ENCODE data around the gene ZNF628. TPM values are rescaled to one million over a fixed set of nuclear protein-coding genes. Genes with fewer than 3 reads are reported as not detected.
A peak's percentile ranks its signal among the peaks of the same experiment; 100 is the strongest.

ZNF628 gene
- polyA plus RNA-seq, 3 donors: 0.50 to 3.1 TPM; not detected in 1

- H3K4me1 ChIP-seq (ENCODE audit: control insufficient read depth in 1 of 2, insufficient read depth in 2 of 2, low read length in 2 of 2): peaks cover 2 to 5% of the 10 kb centered on the region in 2 donors
- TF ChIP-seq, protein P1, sequence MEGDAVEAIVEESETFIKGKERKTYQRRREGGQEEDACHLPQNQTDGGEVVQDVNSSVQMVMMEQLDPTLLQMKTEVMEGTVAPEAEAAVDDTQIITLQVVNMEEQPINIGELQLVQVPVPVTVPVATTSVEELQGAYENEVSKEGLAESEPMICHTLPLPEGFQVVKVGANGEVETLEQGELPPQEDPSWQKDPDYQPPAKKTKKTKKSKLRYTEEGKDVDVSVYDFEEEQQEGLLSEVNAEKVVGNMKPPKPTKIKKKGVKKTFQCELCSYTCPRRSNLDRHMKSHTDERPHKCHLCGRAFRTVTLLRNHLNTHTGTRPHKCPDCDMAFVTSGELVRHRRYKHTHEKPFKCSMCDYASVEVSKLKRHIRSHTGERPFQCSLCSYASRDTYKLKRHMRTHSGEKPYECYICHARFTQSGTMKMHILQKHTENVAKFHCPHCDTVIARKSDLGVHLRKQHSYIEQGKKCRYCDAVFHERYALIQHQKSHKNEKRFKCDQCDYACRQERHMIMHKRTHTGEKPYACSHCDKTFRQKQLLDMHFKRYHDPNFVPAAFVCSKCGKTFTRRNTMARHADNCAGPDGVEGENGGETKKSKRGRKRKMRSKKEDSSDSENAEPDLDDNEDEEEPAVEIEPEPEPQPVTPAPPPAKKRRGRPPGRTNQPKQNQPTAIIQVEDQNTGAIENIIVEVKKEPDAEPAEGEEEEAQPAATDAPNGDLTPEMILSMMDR (IDR thresholded peaks at IDR 0.05): no peak
- no peak overlapping the region for H2AFZ ChIP-seq (ENCODE audit: insufficient read depth, low read depth, low read length, poor library complexity, severe bottlenecking)
- H3K9me3 Mint-ChIP-seq: peaks cover 0 to 3% (median 0%) of the 10 kb centered on the region in 7 donors
- H4K20me1 ChIP-seq (ENCODE audit: insufficient read depth, low read length): no peaks in the 10 kb centered on the region
- no peak overlapping the region for H3K9ac ChIP-seq (ENCODE audit: insufficient read depth, low read length, poor library complexity, severe bottlenecking)
- no peaks in the 10 kb centered on the region for H3K9me3 ChIP-seq (replicated peaks in 1 of 2; ENCODE audit: control insufficient read depth in 1 of 2, insufficient read depth in 1 of 2, low read length in 2 of 2)
- peaks cover 20 to 51% (median 26%) of the 10 kb centered on the region in 3 donors for H3K27me3 Mint-ChIP-seq (ENCODE audit: low read depth in 3 of 3)
- H3K36me3 ChIP-seq (replicated peaks in 1 of 2; ENCODE audit: control insufficient read depth in 1 of 2, insufficient read depth in 2 of 2, low read length in 2 of 2): no peaks in the 10 kb centered on the region
- no peak overlapping the region for H3K27ac ChIP-seq (ENCODE audit: low read depth in 1 of 2, low read length in 2 of 2)
- no peak overlapping the region for H3K4me3 ChIP-seq (replicated peaks in 1 of 3; ENCODE audit: low read depth in 2 of 3, low read length in 3 of 3)
- no peak for DNase-seq
- H3K36me3 Mint-ChIP-seq: no peaks in the 10 kb centered on the region
- H3K4me2 ChIP-seq (replicated peaks; ENCODE audit: extremely low read depth, low read length, poor library complexity, severe bottlenecking): no peak overlapping the region
- peak overlapping the region in 1 of 7 donors; percentile 25 for H3K27ac Mint-ChIP-seq
- WGBS (ENCODE audit: insufficient coverage): 76% methylated on average over 8 of the region's 21 CpGs
- H3K27me3 ChIP-seq (ENCODE audit: control insufficient read depth in 2 of 2, insufficient read depth in 2 of 2, low read length in 2 of 2): peaks cover 0 to 9% of the 10 kb centered on the region in 2 donors
- H3K4me1 Mint-ChIP-seq: peaks cover 10% of the 10 kb centered on the region
- H3K4me3 Mint-ChIP-seq: no peak overlapping the region
- intact Hi-C loops (cut with micrococcal nuclease): no loop called here
- H3K79me2 ChIP-seq (ENCODE audit: insufficient read depth, low read length): no peaks in the 10 kb centered on the region
Measured at GRCh38 chr19:55489711-55490477, 13.5 kb downstream of the ZNF628 start.

DNA sequence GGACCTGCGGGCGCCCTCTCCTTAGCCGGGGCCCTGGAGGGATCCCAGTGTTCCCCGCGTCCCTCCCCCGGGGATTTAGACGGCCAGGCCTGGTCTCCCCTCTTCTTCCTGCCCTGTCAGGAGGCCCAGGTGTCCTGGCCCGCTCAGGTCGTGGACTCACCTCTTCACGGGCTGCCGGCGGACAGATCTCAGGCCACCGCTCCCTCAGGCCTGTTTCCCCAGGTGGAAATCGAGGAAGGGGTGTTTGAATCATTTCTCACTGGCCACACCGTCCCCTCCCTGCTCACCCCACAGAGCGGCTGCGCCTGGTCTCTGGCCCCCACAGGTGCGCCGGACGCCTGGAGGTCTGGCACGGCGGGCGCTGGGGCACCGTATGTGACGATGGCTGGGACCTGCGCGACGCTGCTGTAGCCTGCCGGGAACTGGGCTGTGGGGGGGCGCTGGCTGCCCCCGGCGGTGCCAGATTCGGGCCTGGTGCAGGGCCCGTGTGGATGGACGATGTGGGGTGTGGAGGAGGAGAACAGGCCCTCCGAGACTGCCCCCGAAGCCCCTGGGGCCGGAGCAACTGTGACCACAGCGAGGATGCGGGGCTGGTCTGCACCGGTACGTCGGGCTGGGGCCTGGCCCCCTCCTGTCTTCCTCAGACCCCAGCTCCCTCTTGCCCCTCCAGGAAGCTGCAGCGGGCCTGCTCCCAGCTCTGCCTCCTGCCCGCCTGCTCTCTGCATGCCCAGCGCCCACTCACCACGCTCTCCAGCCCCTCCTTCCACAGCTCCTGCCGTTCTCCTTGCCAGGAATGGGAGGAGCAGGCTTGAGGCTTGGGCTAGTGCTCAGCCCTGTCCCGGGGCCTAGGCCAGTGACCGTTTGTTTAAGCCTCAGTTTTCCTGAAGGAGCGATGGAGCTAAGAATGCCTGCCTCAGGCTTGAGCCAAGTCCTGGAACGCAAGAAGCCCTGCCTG is 14.3 kb downstream of the ZNF628 start:
- H3K4me3 ChIP-seq (replicated peaks in 1 of 3; ENCODE audit: low read depth in 2 of 3, low read length in 3 of 3): no peak overlapping the region
- TF ChIP-seq, protein P1 (IDR thresholded peaks at IDR 0.05): no peak
- DNase-seq: no peak
- intact Hi-C loops (cut with micrococcal nuclease): no loop called here
- Mint-ChIP-seq H3K36me3 (no peaks in the 10 kb centered on the region), H3K4me3 (no peak overlapping the region), H3K4me1 (peaks cover 8% of the 10 kb centered on the region), H3K9me3 (peaks cover 0 to 3% (median 0%) of the 10 kb centered on the region in 7 donors), H3K27ac (peak overlapping the region in 1 of 7 donors; percentile 35), H3K27me3 (ENCODE audit: low read depth in 3 of 3) (peaks cover 16 to 44% (median 26%) of the 10 kb centered on the region in 3 donors)
- no peaks in the 10 kb centered on the region for H3K36me3 ChIP-seq (replicated peaks in 1 of 2; ENCODE audit: control insufficient read depth in 1 of 2, insufficient read depth in 2 of 2, low read length in 2 of 2)
- H3K79me2 ChIP-seq (ENCODE audit: insufficient read depth, low read length): no peaks in the 10 kb centered on the region
- H3K4me1 ChIP-seq (ENCODE audit: control insufficient read depth in 1 of 2, insufficient read depth in 2 of 2, low read length in 2 of 2): no peaks in the 10 kb centered on the region
- H2AFZ ChIP-seq (ENCODE audit: insufficient read depth, low read depth, low read length, poor library complexity, severe bottlenecking): no peak overlapping the region
- H3K9ac ChIP-seq (ENCODE audit: insufficient read depth, low read length, poor library complexity, severe bottlenecking): no peak overlapping the region
- no peaks in the 10 kb centered on the region for H3K9me3 ChIP-seq (replicated peaks in 1 of 2; ENCODE audit: control insufficient read depth in 1 of 2, insufficient read depth in 1 of 2, low read length in 2 of 2)
- no peak overlapping the region for H3K27ac ChIP-seq (ENCODE audit: low read depth in 1 of 2, low read length in 2 of 2)
- H4K20me1 ChIP-seq (ENCODE audit: insufficient read depth, low read length): no peaks in the 10 kb centered on the region
- WGBS (ENCODE audit: insufficient coverage): 75% methylated on average over 28 of the region's 52 CpGs
- peaks cover 0 to 9% of the 10 kb centered on the region in 2 donors for H3K27me3 ChIP-seq (ENCODE audit: control insufficient read depth in 2 of 2, insufficient read depth in 2 of 2, low read length in 2 of 2)
- H3K4me2 ChIP-seq (replicated peaks; ENCODE audit: extremely low read depth, low read length, poor library complexity, severe bottlenecking): no peak overlapping the region
